Epithelial cell of alveolus of lung (primary cell): ENCODE measurements around the gene ZNF684. TPM values are rescaled to one million over a fixed set of nuclear protein-coding genes. Genes with fewer than 3 reads are reported as not detected.

Source experiments
- total RNA-seq: library from RNA; depleted of rRNA; stranded (reverse); fragments of >200 nt; gene quantifications from 2 replicates; pipeline ENCODE4 v1.2.1, GENCODE V29; 2015

ZNF684 gene
- total RNA-seq = 4.6 and 5.0 TPM in 2 replicates

GRCh38 chr1:40531381-40532061 lies at the start of gene ZNF684:
ZNF684 (plus strand) TSS chr1:40531637; CDS start chr1:40533167, 1,530 bp downstream.

DNA sequence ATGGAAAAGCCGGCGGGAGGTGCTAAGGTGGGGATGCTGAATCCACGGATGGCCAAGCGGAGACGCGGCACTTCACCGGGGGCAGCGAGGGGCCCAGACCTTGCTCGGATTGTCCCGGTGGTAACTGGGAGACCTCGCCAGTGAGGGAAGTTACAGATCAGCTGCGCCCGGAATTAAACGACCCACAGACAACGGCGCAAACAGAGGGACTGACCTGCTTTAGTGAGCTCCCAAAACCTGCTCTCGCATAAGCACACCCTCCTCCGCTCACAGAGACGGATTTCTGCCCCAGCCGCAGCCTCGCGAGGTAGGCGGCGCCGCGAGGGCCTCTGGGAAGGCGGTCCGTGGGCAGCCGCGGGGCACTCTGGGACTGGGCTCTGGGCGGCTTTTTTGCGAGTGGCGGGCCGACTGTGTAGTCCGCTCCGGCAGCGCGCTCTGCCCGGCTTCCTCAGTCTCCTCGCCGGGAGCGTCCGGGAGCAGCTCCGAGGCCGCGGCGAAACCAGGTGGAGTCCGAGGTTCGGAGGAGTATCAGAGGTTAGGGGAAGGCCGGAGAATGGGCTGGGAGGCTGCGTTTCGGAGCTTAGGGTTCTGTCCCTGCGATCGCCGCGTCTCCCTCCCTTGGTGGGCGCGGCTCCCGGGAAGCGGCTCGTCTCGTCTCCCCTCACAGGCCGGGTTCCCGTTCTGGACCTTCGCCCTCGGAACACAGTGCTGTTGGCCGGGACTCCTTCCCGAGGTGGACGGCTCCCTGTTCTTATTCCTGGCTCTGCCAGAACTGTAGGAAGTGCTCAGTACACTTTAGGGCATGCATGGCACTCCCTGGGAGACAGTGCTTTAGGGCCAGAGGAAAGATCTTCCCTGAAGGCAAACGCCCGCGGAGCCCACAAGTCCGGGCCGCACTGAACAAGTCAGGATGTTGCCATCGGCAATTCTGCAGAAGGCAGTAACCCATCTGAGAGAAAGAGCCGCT lies 22.8 kb upstream of the ZNF684 start, which contains the start of gene EXO5:
Gene EXO5 (plus strand): TSS at position 393 of the 967 bp plus-strand sequence. CDS start 5,778 bp downstream, outside the sequence.

Other genes starting within 250 kb of the ZNF684 start
- 3.4 and 10.5 TPM in 2 replicates for gene COL9A2, start 214.4 kb upstream of the ZNF684 start, total RNA-seq
- 21.3 and 22.0 TPM in 2 replicates for gene SMAP2, start 157.9 kb upstream of the ZNF684 start, total RNA-seq
- 0.32 and 4.5 TPM in 2 replicates for gene ZFP69B, start 81.2 kb upstream of the ZNF684 start, total RNA-seq
- 3.0 TPM in 2 replicates for gene ZFP69, start 54.3 kb upstream of the ZNF684 start, total RNA-seq
- gene EXO5, start 22.9 kb upstream of the ZNF684 start, total RNA-seq = 9.1 and 25.4 TPM in 2 replicates
- 0.16 and 0.52 TPM in 2 replicates for gene RIMS3, start 134.0 kb downstream of the ZNF684 start, total RNA-seq
- 32.7 and 38.5 TPM in 2 replicates for gene NFYC, start 160.1 kb downstream of the ZNF684 start, total RNA-seq